Esophagus squamous epithelium (tissue), 4 donors: ENCODE measurements around the gene FKBP14.
A peak's percentile ranks its signal among the peaks of the same experiment; 100 is the strongest.

Source experiments
- CTCF ChIP-seq, 6 experiments: fragments of 450-650 bp in 4 of 6; fragments of 200-600 bp in 2 of 6; sonication (generic) in 2 of 6; IDR thresholded peaks; one replicate each; pipeline ENCODE4 v1.5.1; 2016 to 2019; ENCODE audit warnings: antibody characterized with exemption in 6 of 6, mild to moderate bottlenecking in 4 of 6, moderate library complexity in 4 of 6
- POLR2A ChIP-seq, 4 donors: fragments of 450-650 bp; IDR thresholded peaks; one replicate each; pipeline ENCODE4 v1.6.1; 2017; ENCODE audit warnings: antibody characterized with exemption in 4 of 4, mild to moderate bottlenecking in 4 of 4, moderate library complexity in 3 of 4

GRCh38 chr7:29988424-29989256, 37.9 kb downstream of the FKBP14 start:
- peak in 1 of 6 experiments; percentile 7 for TF ChIP-seq CTCF (IDR thresholded peaks at IDR 0.05)
- TF ChIP-seq POLR2A (IDR thresholded peaks at IDR 0.05) = peak in 2 of 4 donors; percentile 13 to 27
